HUES64 (cell line): ENCODE data around the gene KREMEN1.

Experiments used
- H3K27ac ChIP-seq: 2 replicates; pipeline ENCODE4 v1.7.0; 2013; ENCODE audit warnings: low read depth, low read length, inconsistent platforms
- H3K27me3 ChIP-seq: 2 replicates; pipeline ENCODE4 v1.6.1; 2013; ENCODE audit warnings: mild to moderate bottlenecking, low read length; ENCODE audit not compliant: insufficient read depth
- H3K36me3 ChIP-seq: 2 replicates; pipeline ENCODE4 v1.6.1; 2013; ENCODE audit warnings: mild to moderate bottlenecking, low read length; ENCODE audit not compliant: insufficient read depth
- H3K4me1 ChIP-seq: 2 replicates; pipeline ENCODE4 v1.6.1; 2013; ENCODE audit warnings: mild to moderate bottlenecking, low read length, moderate library complexity; ENCODE audit not compliant: insufficient read depth
- H3K4me3 ChIP-seq: 2 replicates; pipeline ENCODE4 v1.5.1; 2013; ENCODE audit warnings: mild to moderate bottlenecking, low read length, moderate library complexity
- H3K9ac ChIP-seq: 2 replicates; pipeline ENCODE4 v1.6.1; 2013; ENCODE audit warnings: mild to moderate bottlenecking, low read depth, low read length
- H3K9me3 ChIP-seq: 2 replicates; pipeline ENCODE4 v1.6.1; 2013; ENCODE audit warnings: low read depth, low read length; ENCODE audit not compliant: insufficient read depth
- WGBS: fragments of 150-250, 120-280 bp; methylation state at CpG from one replicate; pipeline ENCODE4 v1.1.7; 2013; ENCODE audit warnings: missing lambda C conversion rate; 5-methylcytosine and 5-hydroxymethylcytosine counted together

KREMEN1 gene

DNA sequence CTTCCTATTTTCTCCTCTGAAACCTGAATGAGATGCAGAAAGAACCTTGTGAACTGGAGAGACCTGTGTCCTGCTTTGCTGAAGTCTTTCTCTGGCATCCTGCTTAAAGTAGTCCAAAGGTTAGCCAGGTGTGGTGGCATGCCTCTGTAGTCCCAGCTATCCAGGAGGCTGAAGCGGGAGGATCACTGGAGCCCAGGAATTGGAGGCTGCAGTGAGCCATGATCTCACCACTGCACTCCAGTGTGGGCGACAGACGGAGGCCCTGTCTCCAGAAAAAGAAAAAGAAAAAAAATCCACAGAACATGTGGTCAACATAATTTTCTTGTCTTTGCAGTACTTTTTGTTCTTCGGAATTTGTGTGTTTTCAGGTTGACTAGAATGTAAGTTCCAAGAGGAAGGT lies 2.3 kb upstream of the KREMEN1 start:
- Histone ChIP-seq H3K4me1 (peaks cover 13% of the 10 kb centered on the region; the same call in 1 of the 2 replicates), H3K9me3 (no peaks in the 10 kb centered on the region), H3K27me3 (peaks cover 60% of the 10 kb centered on the region), H3K36me3 (no peaks in the 10 kb centered on the region), H3K4me3 (no peak overlapping the region), H3K27ac (no peak overlapping the region), H3K9ac (no peak overlapping the region)
- 96% methylated on average over 4 of the region's 4 CpGs for WGBS

DNA sequence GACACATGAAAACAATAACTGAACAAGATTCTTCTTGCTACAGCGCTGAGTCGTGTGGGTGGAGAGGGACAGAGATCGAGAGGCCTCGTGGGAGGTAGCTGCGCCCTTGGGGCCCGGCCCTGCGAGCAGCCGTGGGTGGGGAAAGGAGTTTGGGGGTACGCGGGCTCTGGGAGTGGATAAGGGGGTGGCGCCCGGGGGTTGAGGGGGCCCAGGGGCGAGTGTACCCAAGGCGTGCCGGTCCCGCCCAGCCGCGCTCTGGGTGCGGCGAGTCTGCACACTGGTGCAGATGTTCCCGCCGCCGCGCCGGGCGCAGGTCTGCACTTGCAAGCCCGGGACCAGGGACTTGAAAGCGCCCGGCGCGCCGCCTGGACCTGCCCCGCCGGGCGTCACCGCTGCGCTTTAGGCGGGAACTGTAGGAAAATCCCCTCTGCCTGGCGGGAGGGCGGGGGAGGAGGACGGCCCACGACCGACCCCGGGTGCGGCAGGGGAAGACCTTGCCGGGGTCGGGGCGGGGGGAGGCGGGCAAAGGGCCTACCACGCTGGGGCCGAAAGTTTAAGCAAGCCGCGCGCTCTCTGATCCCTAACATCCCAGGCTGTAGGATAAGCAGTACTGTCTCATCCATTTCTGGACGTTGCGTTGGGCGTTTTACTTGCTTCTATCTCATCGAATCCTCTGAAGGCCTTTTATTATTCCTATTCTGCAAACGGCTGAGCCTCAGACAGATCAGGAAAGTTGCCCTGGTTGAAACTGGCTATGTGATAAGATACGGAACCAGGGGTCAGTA lies 1.4 kb upstream of the KREMEN1 start:
- no peak overlapping the region for H3K27ac ChIP-seq

DNA sequence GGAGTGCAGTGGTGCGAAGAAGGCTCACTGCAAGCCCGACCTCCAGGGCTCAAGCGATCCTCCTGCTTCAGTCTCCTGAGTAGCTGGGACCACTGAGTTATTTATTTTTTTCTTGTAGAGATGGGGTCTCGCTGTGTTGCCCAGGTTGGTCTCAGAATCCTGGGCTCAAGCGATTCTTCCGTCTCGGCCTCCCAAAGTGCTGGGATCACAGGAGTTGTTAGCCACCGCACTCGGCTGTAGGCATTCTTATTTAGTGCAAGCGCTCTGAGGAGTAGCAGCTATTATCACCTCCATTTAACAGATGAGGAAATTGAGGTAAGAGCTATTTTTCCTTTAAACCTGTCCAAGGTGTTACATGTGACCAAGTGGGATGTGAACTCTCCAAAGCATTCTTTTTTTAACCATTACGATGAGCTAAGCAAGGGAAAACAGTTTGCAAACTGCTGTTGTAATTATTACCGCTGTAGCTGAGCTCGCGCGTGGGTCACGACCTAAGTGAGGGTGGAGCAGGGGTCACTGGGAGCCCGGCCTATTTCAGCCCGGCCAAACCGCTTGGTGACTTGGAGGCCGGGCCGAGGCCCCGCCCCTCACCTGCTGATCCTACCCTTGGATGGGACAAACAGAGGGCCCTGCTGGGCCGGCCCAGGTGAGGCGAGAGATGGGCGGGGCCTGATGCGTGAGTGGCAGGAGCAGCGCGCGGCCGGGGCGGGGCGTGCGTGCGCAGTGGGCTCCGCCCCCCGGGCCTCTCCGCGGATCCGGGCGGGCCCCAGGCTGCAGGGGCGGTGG lies 449 bp upstream of the KREMEN1 start:
- H3K27ac ChIP-seq, result no peak overlapping the region
- H3K9ac ChIP-seq, result no peak overlapping the region
- peak overlapping the region; percentile 48 for H3K4me3 ChIP-seq
- no peaks in the 10 kb centered on the region for H3K9me3 ChIP-seq
- no peaks in the 10 kb centered on the region for H3K36me3 ChIP-seq
- H3K4me1 ChIP-seq, result peaks cover 13% of the 10 kb centered on the region; the same call in 1 of the 2 replicates
- 21% methylated on average over 40 of the region's 41 CpGs for WGBS
- peaks cover 68% of the 10 kb centered on the region for H3K27me3 ChIP-seq

More for the DNA sequence above, 1.4 kb upstream of the KREMEN1 start:
- Histone ChIP-seq H3K36me3 (no peaks in the 10 kb centered on the region), H3K9ac (0 out of 2 replicates have a peak overlapping the region, but pooled peaks have one; percentile 36), H3K4me3 (peak overlapping the region; percentile 42), H3K27me3 (peaks cover 68% of the 10 kb centered on the region), H3K4me1 (peaks cover 13% of the 10 kb centered on the region; the same call in 1 of the 2 replicates), H3K9me3 (no peaks in the 10 kb centered on the region)
- 6% methylated on average over 60 of the region's 60 CpGs for WGBS

DNA sequence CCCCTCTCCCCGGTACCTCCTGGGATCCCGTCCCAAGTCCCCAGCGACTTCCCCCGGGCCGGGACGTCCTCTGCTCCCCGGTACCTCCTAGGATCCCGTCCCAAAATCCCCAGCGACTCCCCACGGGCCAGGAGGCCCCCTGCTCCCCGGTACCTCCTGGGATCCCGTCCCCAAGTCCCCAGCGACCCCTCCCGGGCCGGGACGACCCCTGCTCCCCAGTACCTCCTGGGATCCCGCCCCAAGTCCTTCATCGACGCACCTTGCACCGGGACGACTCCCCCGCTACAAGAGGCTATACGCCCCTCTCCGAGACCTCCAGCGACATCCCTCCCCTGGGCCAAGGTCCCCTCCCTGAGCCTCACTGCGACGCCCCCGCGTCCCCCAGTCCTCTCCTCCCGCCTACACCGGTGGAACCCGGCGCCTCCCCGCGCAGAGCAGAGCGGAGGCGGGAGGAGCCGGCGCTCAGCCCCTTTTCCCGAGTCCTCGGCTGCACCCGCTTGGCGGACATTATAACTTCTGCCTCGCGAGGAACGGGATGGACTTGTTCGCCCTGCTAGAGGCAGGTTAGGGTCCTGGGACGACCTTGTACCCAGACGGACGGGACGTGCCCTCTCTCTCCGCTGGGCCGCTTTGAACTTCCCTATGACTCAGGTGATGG lies 912 bp downstream of the KREMEN1 start:
- peak overlapping the region; percentile 48 for H3K4me3 ChIP-seq
- H3K36me3 ChIP-seq, result no peaks in the 10 kb centered on the region
- peaks cover 68% of the 10 kb centered on the region for H3K27me3 ChIP-seq
- H3K4me1 ChIP-seq, result peaks cover 13% of the 10 kb centered on the region; the same call in 1 of the 2 replicates
- H3K9me3 ChIP-seq, result no peaks in the 10 kb centered on the region
- WGBS, result 2% methylated on average over 53 of the region's 53 CpGs
- H3K27ac ChIP-seq, result no peak overlapping the region
- H3K9ac ChIP-seq, result no peak overlapping the region

DNA sequence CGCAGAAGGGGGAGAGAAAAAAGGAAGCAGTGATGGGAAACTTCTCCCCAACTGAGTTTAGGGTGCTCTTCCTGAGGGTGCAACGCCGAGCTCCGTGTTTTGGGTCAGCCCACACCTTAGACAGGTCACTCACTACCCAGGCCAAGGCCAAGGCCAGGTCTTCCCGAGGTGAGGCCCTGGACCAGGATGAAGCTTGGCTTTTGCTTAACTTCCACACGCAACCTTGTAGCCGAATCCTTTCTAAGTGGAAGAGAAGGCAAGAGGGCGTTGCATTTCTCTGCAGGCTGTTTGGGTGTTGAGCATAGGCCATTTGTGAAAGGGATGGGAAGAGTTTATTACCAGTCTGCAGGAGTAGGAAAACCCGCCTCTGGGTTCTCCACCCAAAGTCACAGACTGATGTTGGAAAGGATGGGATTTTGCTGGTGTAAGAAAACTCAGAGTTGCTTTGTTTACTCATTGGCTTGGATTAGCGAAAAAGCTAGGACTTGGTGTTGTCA lies 1.5 kb downstream of the KREMEN1 start:
- Histone ChIP-seq H3K4me1 (peaks cover 13% of the 10 kb centered on the region; the same call in 1 of the 2 replicates), H3K27ac (no peak overlapping the region), H3K27me3 (peaks cover 66% of the 10 kb centered on the region), H3K9ac (no peak overlapping the region), H3K36me3 (no peaks in the 10 kb centered on the region), H3K9me3 (no peaks in the 10 kb centered on the region), H3K4me3 (peak overlapping the region; percentile 48)
- WGBS, result 61% methylated on average over 10 of the region's 10 CpGs

DNA sequence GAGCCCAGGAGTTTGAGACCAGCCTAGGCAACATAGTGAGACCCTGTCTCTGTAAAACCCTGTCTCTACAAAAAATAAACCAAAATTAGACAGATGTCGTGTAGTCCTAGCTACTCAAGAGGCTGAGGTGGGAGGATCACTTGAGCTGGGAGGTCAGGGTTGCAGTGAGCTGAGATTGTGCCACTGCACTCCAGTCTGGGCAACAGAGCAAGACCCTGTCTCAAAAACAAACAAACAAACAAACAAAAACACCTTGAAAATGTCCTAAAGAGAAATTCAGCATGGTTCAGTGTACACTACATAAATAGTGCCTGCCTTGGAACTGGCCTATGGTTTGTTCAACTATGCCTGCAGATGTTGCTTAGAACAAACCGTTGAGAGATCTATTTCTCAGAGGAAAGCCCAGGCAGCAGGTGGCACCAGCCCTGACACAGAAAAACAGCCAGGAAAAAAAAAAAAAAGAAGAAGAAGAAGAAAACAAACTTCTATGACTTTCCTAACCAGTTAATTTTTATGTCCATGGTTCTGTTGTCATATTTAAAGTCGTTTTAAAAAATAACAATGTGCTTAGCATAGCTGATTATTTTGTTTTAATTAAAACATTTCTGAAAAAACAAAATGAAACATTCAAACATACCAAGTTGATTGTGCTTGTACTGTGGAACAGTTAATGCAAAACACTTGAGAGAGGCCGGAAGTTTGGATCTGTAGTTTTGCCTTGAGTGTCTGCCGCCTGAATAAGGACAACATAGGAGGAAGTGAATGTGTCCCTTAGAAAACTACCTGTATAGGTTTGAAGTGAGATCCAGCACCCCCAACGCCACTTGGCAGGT lies 5.4 kb downstream of the KREMEN1 start:
- WGBS, result 94% methylated on average over 5 of the region's 6 CpGs
- Histone ChIP-seq H3K27ac (no peak overlapping the region), H3K27me3 (peaks cover 30% of the 10 kb centered on the region), H3K9me3 (no peaks in the 10 kb centered on the region), H3K9ac (no peak overlapping the region), H3K4me3 (no peak overlapping the region), H3K36me3 (no peaks in the 10 kb centered on the region), H3K4me1 (peaks cover 23% of the 10 kb centered on the region)

DNA sequence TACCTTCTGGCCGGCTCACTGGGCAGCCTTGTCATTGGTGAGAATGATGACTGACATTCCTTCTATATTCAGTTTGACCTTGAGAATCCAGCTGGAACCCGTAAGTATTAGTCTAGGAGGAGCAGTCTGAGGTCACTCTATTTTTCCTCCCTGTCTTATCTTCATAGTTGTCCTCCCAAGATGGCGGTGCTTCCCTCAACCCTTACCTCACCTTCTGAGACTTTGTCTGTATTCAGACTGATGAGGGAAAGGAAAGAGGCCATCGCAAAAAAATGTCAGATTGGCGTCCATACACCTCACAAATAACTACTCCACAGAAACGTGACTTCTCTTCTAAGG lies 6.0 kb downstream of the KREMEN1 start:
- WGBS, result 96% methylated on average over 6 of the region's 6 CpGs
- Histone ChIP-seq H3K9me3 (no peaks in the 10 kb centered on the region), H3K36me3 (no peaks in the 10 kb centered on the region), H3K4me1 (peaks cover 27% of the 10 kb centered on the region), H3K27ac (no peak overlapping the region), H3K9ac (no peak overlapping the region), H3K27me3 (peaks cover 24% of the 10 kb centered on the region), H3K4me3 (no peak overlapping the region)

DNA sequence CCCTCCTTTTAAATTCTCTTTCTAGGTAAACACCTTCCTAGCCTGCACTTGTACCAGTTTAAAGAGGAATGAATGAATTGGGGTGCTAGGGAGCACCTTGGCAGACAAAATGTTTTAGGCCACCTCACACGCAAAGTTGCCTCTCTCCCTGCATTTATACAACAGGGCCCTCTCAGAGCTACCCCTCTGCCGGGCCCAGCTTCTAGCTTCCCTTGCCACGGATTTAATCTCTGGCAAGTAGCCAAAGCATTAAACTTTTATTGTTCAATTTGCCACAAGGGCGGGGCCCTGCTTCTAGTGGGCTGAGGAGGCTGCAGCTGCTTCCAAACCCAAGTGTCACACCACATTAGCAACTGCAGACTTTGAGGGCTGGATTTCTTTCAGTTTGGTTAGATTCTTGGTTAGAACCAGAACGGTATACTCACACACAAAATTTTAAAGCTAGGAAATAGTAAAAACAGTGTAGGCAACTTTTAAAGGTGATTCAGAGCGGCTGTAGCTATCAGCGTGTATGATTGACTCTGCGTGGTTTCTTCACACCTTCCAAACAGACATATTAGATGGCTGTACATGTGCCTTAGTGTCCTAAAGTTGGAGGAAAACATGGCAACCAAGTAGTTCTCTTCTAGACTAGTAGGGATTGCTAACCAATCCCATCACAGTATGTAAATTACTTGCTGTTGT lies 6.5 kb downstream of the KREMEN1 start:
- no peak overlapping the region for H3K9ac ChIP-seq
- H3K36me3 ChIP-seq, result no peaks in the 10 kb centered on the region
- 90% methylated on average over 7 of the region's 8 CpGs for WGBS
- peaks cover 19% of the 10 kb centered on the region for H3K27me3 ChIP-seq
- H3K4me3 ChIP-seq, result no peak overlapping the region
- no peak overlapping the region for H3K27ac ChIP-seq
- H3K4me1 ChIP-seq, result peaks cover 28% of the 10 kb centered on the region
- H3K9me3 ChIP-seq, result no peaks in the 10 kb centered on the region

DNA sequence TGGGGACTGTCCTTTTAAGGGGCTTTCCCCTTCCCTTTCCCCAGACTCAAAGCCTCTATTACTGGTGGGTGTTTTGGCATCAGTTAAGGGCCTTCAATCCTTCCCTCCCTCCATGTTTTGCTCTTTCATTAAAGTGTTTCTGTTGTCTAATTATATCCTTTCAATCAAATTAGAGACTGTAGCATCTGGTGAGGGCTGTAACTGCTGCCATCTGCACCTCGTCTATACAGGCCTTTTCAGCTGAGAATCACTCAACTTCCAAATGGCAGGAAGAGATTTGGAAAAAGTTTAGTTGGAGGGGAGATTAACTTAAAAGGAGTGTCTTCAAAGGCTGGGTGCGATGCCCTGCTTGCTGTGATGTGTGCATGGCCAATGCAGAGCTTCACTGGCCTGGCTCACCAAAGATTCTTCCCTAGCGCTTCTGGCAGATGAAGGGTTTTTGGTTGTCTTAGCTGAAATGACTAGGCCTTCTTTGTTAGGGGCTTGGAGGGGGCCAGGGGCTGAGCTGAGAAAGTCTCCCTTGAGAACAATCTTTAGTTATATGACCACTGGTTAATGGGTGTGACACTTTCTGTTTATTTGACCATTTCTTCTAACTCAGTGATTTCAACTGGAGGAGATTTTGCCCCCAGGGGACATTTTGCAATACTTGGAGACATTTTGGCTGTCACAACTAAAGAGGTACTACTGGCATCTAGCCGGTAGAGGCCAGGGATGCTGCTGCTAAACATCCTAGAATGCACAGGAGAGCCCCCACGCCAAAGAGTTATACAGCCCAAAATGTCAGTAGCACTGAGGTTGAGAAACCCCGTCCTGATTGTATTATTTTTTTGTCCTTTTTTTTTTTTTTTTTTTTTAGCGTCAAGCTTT lies 7.5 kb downstream of the KREMEN1 start:
- peaks cover 9% of the 10 kb centered on the region; the same call in 1 of the 2 replicates for H3K27me3 ChIP-seq
- H3K4me1 ChIP-seq, result peaks cover 32% of the 10 kb centered on the region
- H3K36me3 ChIP-seq, result no peaks in the 10 kb centered on the region
- H3K27ac ChIP-seq, result no peak overlapping the region
- H3K9me3 ChIP-seq, result no peaks in the 10 kb centered on the region
- no peak overlapping the region for H3K9ac ChIP-seq
- no peak overlapping the region for H3K4me3 ChIP-seq
- 87% methylated on average over 5 of the region's 7 CpGs for WGBS
